GM12874 (cell line): ENCODE data around the gene LBX2.

Experiments
- CTCF ChIP-seq: IDR thresholded peaks from 2 replicates; pipeline ENCODE4 v1.5.1; 2011; ENCODE audit warnings: low read depth, mild to moderate bottlenecking, control low read depth, low read length, moderate library complexity; ENCODE audit not compliant: insufficient read depth

Gene LBX2

DNA sequence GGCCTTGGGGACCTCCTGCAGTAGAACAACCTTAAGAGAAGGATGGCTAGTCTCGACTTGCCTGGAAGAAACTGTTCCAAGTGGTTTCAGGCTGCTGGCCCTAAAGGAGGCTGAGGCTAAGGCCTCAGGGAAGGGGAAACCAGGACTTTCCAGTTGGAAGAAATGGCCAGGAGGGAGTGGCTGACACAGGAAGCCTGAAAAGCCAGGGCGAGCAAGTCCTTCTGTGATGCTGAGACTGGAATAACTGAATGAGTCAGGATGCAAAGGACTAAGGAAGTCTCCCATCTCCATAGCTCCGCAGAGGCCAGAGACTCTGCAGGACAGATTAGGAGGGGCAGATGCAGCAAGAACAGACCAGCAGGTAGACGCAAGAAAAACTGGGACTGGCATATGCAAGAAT, 37.7 kb upstream of the LBX2 start:
- TF ChIP-seq CTCF: no peak

GRCh38 chr2:74536166-74536950, 37.0 kb upstream of the LBX2 start:
- TF ChIP-seq CTCF: no peak

GRCh38 chr2:74535440-74535965, 36.1 kb upstream of the LBX2 start:
- TF ChIP-seq CTCF: no peak

GRCh38 chr2:74534411-74534810, 35.0 kb upstream of the LBX2 start:
- TF ChIP-seq CTCF: no peak

GRCh38 chr2:74533464-74533863, 34.1 kb upstream of the LBX2 start:
- no peak for TF ChIP-seq CTCF

- no peak; the same call in 1 of the 2 replicates for TF ChIP-seq CTCF
These were observed 32.8 kb upstream of the LBX2 start for GRCh38 chr2:74532222-74532621.

DNA sequence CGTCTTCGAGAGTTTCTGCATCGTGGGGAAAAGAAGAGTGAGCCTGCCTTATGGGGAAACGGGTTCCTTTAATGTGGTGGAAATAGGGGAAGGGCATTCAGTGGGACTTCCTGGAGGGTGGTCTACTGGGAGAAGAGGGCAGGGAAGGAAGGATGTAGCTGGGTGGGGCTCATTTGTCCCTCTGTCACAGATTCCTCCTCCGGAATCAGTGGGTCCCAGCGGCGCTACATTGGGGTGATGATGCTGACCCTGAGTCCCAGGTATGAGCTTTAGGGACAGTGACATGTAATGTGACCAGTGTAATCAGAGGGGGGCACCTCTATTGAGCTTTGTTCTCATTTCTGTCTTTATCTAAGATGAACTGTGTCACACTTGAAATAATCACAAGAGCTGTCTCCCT, 32.3 kb upstream of the LBX2 start:
- no peak for TF ChIP-seq CTCF
